Stimulated activated CD4-positive, alpha-beta T cell treated with anti-CD3 and anti-CD28 coated beads, Interleukin-2, amount 100 ng/mL, for 4 hours (primary cell): Measurements from ENCODE around the gene TMEM140.
"Not testable (repeated sequence)": the region's sequence is repeated elsewhere in the genome, so short reads cannot be mapped to it uniquely, and the experiment has no call there.

Experiments
- DNase-seq: peaks from one replicate; pipeline ENCODE4 v3.0.0-alpha.2; 2020; ENCODE audit warnings: low read depth

Gene TMEM140

DNA sequence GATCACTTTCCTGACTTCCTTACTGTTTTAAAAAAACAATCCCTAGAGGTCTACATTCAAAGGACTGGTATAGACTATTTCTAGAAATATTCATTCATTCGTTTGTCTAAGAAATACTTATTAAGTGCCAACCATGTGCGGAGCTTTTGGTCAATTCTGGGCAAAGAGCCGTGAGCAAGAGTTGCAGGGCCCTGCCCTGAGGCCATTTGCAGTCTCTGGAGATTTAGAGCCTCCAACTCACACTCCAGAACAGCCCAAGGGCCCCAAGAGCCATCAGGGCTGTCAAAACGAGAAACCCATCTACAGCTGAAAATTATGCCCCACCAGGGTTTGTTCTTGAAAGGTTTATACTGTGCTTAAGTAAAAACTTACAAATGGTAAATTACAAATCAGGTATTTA, 47.3 kb downstream of the TMEM140 start:
- DNase-seq: no peak

DNA sequence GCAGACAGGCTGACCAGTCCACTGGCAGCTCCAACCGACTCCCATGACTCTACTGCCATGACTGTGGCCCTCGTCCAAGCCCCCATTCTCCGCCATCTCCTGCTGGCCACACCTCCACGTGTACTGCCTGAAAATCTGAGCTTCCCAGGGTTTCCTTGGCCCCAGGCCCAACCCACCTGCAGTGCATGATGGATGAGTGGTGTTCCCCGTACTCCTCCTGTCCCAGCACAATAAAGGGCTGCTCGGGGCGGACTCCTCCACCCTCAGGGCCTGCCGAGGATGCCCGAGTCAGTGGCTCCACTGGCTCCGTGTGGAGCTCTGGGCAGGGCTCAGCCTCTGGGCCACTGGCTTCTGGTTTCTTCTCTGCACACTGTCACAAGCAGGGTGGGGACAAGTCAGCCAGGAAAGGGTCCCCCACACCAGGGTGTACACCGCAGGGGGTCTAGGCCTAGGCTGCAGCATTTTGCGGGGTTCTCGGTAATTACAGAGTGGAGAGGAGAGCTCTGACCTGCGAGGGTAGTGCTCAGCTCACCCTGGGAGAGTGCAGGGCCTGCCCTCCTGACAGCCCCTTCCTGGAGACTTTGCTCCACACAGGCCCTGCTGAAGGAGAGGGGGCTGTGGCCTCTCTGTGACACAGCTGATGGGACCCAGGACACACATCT, 48.2 kb downstream of the TMEM140 start:
- DNase-seq: no peak

DNA sequence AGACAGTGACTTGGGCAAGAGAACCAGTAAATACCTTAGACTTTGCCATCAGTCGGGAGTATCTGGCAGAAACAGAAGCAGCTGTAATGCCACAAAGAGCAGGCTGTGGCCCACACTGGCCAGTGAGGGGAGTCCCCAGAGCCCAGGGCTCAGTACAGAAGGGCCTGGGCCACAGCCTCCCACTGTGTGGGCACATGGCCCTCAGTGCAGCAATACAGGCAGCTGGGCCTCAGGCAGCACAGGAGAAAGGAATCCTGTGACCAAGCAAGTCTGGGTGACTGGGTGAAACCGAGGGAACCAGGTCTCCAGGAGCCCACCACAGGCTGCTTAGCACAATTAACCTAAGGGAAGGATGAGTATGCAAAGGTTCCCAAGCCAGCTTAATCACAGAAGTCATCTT, 49.5 kb downstream of the TMEM140 start:
- DNase-seq: no peak

DNA sequence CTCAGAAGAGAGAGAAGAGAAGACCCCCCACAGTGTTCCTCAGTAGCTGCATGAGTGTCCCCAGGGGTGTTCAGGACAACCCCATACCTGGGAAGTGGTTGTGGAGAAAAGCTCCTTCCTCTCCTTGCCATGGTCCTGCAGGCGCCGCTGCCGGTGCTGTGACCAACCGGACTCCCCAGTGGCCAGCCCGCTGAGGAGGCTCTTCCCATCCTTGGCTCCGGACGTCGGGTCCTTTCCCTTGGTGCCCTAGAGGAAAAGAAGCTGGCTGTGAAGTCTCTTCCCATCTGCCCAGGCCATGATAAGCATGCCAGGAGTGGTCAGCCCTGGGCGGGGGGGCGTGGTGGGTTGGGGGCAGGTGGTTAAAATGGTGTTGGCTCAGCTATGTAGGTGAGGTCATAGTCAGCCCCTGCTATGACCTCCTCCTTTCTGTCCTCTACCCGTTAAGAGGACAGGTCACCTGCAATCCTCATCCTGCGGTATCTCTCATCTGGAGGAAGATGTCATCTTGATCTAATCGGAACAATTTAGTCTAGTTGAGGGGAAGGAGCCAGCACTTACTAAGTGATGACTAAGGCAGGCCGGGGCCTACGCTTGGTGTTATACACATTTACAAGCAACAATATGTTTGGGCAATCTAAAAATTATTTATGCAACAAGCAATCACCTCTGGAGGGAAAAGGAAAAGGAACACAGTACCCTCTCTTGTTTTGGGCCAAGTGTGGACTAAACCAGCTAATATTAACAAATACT, 50.2 kb downstream of the TMEM140 start:
- DNase-seq: no peak

DNA sequence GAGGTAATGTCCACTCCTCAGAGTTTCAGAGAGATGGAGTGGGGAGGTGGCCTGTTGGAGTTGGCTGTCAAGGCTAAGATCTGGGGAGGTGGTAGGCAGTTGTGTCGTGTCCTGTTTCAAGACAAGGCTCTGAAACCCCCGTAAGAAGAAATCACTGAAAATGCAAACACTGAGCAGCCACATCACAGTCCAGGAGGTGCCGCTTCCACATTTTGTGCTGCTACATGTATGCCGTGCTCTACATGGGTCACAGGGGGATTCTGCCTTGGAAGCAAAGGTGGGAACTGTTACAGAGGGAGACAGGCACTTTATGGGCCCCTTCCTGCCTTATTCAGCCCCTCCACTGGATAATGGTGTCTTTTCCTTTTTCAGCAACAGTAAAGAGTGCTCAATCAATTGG, 51.6 kb downstream of the TMEM140 start:
- no peak for DNase-seq

DNA sequence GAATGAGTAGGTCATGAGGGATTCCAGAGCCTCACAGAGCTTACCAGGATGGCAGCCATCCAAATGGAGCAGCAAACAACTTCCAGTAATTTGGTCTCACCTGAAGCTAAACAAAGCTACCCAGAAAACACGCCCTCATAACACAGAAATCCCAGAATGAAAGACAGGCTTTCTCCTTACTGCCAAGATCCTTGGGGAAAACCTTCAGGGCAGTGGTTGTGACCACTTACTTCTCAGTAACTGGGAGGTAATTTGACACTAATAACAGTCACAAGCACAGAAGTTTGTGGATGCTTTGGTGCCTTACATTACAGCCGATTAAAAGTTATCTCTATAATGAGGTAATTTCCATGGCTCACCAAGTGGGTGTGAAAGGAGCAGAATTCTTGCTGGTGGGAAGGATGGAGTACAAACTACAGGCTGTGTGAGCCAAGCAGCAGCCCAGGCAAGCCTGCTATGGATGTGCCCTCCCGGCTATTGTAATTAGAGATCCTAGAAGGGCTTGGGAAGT, 53.0 kb downstream of the TMEM140 start:
- no peak for DNase-seq

DNA sequence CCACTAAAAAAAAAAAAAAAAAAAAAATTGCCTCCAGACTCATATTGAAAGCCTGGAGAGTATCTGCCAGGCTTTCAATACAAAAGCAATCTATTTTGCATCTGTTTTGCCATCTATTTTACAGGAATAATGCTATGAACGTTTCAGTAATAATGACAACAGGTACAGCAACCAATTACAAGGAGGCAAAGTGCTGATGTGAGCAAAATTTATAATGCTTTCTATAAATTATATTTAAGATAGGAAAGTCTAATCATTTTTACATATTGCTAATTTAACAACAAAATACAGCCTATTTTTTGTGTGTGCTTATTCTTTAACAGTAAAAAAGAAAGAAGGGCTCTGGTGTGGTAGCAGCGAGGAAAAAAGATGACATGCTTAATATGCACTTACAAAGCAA, 53.5 kb downstream of the TMEM140 start:
- DNase-seq: no peak

DNA sequence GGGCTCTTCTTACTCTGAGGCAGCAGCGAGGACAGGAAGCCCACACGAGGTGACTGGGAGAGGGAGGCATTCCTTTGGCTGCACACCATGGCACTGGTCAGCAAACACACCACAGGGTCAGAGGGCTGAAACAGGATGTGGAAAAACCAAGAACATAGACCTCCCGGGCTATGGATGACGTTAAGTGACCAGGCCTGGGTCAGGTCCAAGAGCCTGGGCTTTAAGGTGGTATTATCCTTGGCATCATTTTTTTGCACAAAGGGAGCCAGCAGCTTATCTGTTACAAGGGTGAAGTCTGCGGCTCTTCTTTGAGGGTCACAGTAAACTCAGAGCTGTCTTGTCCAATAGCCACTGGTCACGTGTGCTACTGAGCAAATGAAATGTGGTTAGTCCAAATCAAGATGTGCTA, 56.5 kb downstream of the TMEM140 start:
- no peak for DNase-seq

DNA sequence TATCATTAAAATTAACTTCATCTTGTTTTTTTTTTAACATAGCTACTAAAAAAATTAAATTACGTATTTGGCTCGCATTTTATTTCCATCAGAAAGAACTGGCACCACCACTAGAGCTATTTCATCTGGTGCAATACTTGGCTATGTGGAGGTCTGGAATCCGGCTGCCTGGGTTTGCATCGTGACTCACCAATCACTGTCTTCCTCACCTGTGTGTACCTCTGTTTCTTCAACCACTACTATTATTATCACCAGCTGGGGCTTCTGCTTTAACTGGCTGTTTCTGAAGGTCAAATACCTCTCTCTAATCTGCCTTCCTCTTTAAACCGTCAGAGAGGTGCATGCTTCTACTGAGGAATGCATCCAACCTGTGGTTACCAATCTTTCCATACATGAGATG, 57.0 kb downstream of the TMEM140 start:
- no peak for DNase-seq

DNA sequence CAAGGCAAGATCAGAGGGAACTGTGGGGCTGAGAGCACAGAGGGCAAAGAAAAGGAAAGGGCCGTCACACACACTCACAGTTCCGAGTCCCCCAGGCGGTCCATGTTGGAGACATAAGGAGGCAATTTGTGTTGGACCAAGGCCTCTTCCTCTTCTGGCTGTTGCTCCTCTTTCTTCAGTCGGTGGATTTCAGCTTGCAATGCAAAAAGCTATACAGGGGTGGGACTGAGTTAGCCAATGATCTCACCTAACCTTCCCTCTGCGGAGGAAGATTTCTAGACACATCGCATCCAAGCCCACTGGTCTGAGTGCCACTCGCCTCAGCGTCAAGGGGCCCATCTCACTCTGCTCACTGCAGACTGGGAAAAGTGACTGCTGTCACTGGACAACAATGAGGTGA, 58.0 kb downstream of the TMEM140 start:
- no peak for DNase-seq

DNA sequence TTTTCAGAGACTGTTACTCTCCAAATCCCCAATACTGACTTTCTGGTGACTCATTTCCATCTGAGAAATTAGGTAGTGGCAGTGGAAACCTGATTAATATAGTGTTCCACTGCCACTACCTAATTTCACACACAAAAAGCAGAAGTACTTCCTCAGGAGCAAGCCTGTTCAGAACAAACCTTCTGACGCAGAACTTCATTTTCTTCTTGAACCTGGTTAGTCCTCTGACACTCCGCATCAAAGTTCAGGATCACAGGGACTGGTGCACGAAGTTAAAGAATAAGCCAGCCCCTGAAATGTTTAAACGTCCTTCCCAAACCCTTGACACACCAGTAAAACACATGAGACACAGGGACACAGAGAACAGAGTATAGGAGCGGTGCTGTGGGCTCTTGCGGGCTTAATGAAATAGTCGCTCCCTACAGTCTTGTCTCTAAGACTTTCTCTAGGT, 59.1 kb downstream of the TMEM140 start:
- no peak for DNase-seq

DNA sequence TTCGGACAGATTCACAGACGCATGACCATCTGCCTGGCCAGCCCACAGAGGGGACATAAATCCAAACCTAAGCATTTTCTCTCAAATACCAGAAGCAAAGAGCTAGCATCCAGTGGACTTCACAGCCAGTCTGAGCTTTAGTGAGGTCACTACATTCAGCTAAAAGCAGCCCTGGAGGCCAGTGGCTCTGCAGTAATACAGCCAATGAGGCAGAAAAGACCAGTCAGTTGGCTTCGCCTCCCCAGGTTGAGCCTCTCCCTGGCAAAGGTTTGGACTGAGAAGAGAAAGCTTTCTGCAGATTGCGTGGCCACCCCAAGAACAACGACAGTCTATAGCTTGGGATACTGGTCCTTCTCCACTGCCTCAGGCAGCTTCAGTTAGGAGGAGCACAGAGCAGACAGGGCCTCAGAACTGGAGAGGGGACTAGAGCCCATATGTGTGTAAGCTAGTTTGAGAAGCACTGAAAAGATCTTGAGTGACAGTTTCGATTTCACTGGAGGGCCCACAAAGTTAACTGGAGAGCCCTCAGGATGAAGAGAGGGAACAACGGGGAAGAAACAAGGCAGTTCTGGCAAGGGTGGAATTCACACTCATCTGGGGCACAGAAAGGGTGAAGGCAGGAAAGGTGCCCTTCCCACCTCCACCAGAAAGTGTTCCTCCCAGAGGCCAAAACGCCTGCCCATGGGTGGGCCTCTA, 59.7 kb downstream of the TMEM140 start:
- no peak for DNase-seq

DNA sequence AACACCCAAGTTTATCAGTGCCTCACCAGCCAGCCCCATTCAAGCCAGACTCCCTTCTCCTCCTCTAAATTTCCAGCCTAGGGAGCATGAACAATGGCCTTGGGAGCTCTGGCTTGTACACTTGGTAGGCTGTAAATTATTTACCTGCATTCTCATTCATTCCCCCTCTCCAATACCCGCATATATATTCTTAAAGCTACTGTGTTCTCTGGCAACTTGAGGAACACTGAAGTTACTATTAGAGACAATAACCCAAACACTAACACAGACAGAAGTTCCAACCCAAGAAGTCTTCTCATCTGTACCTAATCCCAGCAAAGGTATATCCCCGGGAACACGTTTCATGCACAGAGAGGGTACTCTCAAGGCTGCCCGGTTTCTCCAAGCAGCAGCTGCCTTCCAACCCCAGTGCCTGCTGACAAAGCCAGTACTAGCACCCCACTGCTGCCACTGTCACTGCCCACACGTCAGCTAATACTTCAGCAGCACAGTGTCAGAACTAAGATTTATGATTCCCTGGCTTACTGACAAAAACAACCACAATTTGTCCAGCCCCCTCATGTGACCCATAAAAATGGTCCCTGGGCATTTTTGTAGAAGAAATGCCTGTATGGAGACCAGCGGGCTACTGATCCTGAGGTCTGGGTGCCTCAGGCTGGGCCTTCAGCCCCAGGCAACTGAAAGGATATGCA, 60.4 kb downstream of the TMEM140 start:
- DNase-seq: no peak

DNA sequence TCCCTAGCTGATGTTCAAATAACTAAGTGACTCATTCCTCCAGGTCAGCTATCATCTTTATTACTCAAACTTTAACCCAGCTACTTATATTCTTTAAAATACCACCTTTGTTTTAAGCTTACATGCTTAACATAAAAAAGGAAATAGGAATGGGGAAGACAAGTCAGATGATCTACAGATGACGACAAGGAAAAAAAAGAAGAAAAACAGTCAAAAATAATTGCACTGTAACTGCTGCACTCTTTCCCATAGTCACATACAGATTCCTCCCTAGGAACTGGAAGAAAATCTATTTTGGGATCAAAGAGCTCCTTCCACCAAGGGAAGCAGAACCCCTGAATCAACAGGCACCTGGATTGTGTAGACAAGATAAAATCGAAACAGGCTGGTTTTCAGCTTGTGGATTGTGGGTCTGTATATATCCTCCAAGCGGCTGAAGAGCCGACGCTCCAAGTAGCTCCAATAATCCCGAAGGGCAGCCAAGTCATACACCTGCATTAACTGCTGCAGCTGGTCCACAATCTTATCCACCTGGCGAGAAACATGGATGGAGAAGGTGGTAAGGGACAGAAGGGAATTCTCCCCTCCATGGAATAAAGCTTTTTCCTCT, 61.5 kb downstream of the TMEM140 start:
- DNase-seq: no peak

DNA sequence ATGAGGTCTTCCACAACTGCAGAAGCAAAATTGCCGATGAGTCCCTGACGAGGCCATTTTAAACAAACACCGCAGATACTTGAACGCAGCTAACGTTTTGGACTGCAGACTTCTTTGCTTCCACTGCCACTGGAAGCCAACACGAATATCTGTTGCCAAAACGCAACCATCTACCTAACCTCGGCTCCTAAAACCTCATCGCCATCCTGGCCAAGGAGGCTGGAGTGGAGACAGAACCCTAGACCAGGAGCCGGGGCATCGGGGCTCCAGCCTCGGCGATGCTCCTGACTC, 63.0 kb downstream of the TMEM140 start:
- no peak for DNase-seq

DNA sequence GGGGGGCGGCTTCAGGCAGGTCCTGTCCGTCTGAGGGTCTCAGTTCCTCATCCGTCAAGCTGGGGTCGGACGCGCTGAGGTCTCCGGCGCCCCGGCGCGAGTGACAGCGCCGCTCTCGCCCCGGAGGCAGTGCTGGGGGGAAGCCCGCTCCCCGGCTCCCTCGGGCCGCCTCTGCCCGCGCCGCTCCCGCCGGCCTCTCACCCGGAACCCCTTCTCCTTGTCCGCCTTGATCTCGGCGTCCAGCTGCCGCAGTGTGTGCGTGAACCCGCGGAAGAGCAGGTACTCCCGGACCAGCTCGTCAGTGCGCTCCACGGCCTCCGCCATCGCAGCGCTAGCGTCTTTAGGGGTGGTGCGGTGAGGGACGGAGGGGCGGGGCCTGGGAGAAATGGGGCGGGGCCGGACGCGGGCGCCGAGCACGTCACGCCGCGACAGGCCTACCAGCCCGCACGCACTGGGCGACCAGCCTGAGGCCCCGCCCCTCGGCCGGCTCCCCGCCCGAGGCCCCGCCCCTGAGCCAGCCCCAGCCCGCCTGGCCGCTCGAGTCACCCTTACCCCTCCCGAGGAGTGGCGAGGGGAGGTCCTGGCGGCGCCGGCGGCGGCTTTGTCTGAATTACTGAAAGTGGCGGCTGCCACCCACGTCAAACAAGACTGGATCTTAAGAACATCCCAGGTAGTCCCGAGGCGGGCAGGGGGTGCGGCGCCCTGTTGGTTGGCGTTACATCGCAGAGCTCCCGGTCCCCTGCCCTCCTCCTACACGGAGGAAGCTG, 63.5 kb downstream of the TMEM140 start, which contains the start of gene WDR91:
WDR91 (minus strand) TSS at position 348 of the 767 bp plus-strand sequence; CDS start at position 324, 24 bp downstream.
- peak; percentile 95 for DNase-seq

DNA sequence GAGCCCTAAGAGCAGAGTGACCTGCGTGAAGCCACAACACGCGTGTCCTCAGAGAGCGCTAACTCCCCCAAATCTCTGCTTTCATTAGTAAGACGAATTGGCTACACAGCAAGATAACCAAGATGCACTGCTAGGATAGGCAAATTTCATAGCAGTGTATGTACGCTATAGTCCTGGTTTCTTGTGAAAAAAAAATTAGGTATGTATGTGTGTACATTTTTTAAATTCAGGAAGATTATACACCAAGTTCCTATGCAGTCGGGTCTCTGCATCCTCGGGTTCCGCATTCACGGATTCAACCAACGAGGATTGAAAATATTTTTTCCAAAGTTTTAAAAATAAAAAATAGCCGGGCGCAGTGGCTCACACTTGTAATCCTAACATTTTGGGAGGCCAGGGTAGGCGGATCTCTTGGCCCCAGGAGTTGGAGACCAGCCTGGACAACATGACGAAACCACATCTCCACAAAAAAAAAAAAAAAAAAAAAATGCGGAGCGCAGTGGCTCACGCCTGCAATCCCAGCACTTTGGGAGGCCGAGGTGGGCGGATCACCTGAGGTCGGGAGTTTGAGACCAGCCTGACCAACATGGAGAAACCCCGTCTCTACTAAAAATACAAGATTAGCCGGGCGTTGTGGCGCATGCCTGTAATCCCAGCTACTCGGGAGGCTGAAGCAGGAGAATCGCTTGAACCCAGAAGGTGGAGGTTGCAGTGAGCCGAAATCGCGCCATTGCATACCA, 64.2 kb downstream of the TMEM140 start:
- DNase-seq: not testable (repeated sequence)

DNA sequence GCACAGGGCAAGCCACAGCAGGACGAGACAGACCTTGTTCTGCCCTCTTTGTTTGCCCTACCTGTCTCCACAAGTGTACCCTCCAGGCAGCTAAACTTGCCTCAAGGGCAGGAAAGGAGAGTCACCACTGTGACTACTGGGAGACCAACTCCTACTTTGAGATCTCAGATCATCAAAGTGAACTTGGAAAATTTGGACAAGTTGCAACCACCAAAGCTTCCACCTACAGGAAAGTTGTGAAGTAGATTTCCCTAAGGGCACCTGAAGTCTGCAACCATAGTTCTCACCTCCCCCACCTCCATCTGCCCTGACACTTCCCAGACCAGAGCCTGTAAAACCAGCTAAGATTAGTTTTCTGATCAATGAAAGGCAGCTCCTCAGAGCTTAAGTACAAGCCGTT, 66.0 kb downstream of the TMEM140 start:
- DNase-seq: no peak

DNA sequence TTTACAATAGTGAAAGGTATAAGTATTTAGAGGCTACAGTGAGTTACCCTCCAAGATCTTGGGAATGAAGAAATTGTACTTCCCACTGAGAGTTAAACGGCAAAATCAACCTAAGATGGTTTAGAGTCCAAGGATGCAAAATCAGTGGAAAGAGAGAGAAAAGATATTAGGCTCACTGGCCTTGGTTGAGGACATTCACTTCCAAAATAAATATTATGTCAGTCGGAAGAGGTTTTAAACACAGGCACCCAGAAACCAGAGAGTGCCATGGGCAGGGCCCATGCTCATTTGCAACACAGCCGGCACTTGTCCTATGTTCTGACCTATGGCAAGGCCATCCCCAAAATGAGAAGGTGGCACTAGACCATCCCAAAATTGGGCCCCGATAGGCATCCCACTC, 67.3 kb downstream of the TMEM140 start:
- DNase-seq: no peak

DNA sequence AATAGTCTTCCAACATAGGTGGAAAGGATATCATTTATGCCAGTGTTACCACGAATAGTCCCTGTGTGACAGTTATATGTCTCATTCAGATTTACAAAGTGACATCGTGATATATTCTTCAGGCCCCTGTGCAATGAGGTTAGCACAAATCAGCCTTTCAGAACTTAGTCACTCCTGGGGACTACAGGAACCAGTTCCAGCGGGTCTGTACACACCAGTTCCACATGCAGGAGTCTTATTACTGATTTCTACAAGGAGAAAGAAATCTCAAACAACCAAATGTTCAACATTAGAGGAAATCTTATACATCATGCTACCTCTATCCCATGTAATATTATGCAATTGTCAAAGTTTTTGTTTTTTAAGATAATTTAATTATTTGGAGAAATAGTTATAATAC, 67.8 kb downstream of the TMEM140 start:
- no peak for DNase-seq
